Measurements from ENCODE around the gene AMBRA1. TPM values are rescaled to one million over a fixed set of nuclear protein-coding genes. Genes with fewer than 3 reads are reported as not detected.
"Not testable (repeated sequence)": the region's sequence is repeated elsewhere in the genome, so short reads cannot be mapped to it uniquely, and the experiment has no call there.

The AMBRA1 gene
- polyA plus RNA-seq, 3 donors = 24.6 to 27.7 (median 24.8) TPM

GRCh38 chr11:46524201-46524770, 69.5 kb downstream of the AMBRA1 start:
- no peak for DNase-seq (ENCODE audit: extremely low read depth in 1 of 11, low read depth in 9 of 11, low spot score in 4 of 11)

GRCh38 chr11:46523290-46523689, 70.5 kb downstream of the AMBRA1 start:
- DNase-seq (ENCODE audit: extremely low read depth in 1 of 11, low read depth in 9 of 11, low spot score in 4 of 11) = no peak

GRCh38 chr11:46522682-46523281, 71.0 kb downstream of the AMBRA1 start:
- DNase-seq (ENCODE audit: extremely low read depth in 1 of 11, low read depth in 9 of 11, low spot score in 4 of 11) = peak in 1 of 11 donors; percentile 12

GRCh38 chr11:46521961-46522681, 71.7 kb downstream of the AMBRA1 start:
- DNase-seq (ENCODE audit: extremely low read depth in 1 of 11, low read depth in 9 of 11, low spot score in 4 of 11) = no peak

- DNase-seq (ENCODE audit: extremely low read depth in 1 of 11, low read depth in 9 of 11, low spot score in 4 of 11) = no peak
Observed at GRCh38 chr11:46520971-46521745, 72.7 kb downstream of the AMBRA1 start.

GRCh38 chr11:46519351-46519750, 74.5 kb downstream of the AMBRA1 start:
- DNase-seq (ENCODE audit: extremely low read depth in 1 of 11, low read depth in 9 of 11, low spot score in 4 of 11) = no peak

GRCh38 chr11:46518928-46519327, 74.9 kb downstream of the AMBRA1 start:
- not testable (repeated sequence) for DNase-seq (ENCODE audit: extremely low read depth in 1 of 11, low read depth in 9 of 11, low spot score in 4 of 11)

- DNase-seq (ENCODE audit: extremely low read depth in 1 of 11, low read depth in 9 of 11, low spot score in 4 of 11) = no peak
Observed at GRCh38 chr11:46514370-46514769, 79.5 kb downstream of the AMBRA1 start.

- peak in 1 of 11 donors; percentile 9 for DNase-seq (ENCODE audit: extremely low read depth in 1 of 11, low read depth in 9 of 11, low spot score in 4 of 11)
Observed at GRCh38 chr11:46513934-46514342, 79.9 kb downstream of the AMBRA1 start.

- DNase-seq (ENCODE audit: extremely low read depth in 1 of 11, low read depth in 9 of 11, low spot score in 4 of 11) = no peak
Observed at GRCh38 chr11:46512261-46512881, 81.5 kb downstream of the AMBRA1 start.

- no peak for DNase-seq (ENCODE audit: extremely low read depth in 1 of 11, low read depth in 9 of 11, low spot score in 4 of 11)
Observed at GRCh38 chr11:46511342-46511741, 82.5 kb downstream of the AMBRA1 start.

- DNase-seq (ENCODE audit: extremely low read depth in 1 of 11, low read depth in 9 of 11, low spot score in 4 of 11) = no peak
Observed at GRCh38 chr11:46508360-46508759, 85.5 kb downstream of the AMBRA1 start.

GRCh38 chr11:46506483-46506791, 87.4 kb downstream of the AMBRA1 start:
- DNase-seq (ENCODE audit: extremely low read depth in 1 of 11, low read depth in 9 of 11, low spot score in 4 of 11) = no peak

- DNase-seq (ENCODE audit: extremely low read depth in 1 of 11, low read depth in 9 of 11, low spot score in 4 of 11) = no peak
Observed at GRCh38 chr11:46505741-46506482, 87.9 kb downstream of the AMBRA1 start.

GRCh38 chr11:46504817-46505613, 88.8 kb downstream of the AMBRA1 start:
- no peak for DNase-seq (ENCODE audit: extremely low read depth in 1 of 11, low read depth in 9 of 11, low spot score in 4 of 11)

GRCh38 chr11:46499821-46500220, 94.0 kb downstream of the AMBRA1 start:
- DNase-seq (ENCODE audit: extremely low read depth in 1 of 11, low read depth in 9 of 11, low spot score in 4 of 11) = no peak

GRCh38 chr11:46498968-46499367, 94.9 kb downstream of the AMBRA1 start:
- DNase-seq (ENCODE audit: extremely low read depth in 1 of 11, low read depth in 9 of 11, low spot score in 4 of 11) = no peak

GRCh38 chr11:46498179-46498578, 95.6 kb downstream of the AMBRA1 start:
- DNase-seq (ENCODE audit: extremely low read depth in 1 of 11, low read depth in 9 of 11, low spot score in 4 of 11) = no peak
